Fibroblast of villous mesenchyme (primary cell): ENCODE measurements around the gene PRDM16. TPM values are rescaled to one million over a fixed set of nuclear protein-coding genes. Genes with fewer than 3 reads are reported as not detected.

Experiments used
- DNase-seq: peaks from one replicate; pipeline ENCODE4 v3.0.0-alpha.2; 2010; ENCODE audit warnings: low read depth
- H3K4me3 ChIP-seq: 2 replicates; pipeline ENCODE4 v1.5.1; 2011; ENCODE audit warnings: low read depth, mild to moderate bottlenecking, low read length
- total RNA-seq: library from RNA; depleted of rRNA; stranded (reverse); fragments of >200 nt; gene quantifications from 2 replicates; pipeline ENCODE4 v1.2.3, GENCODE V29; 2012
- TF ChIP-seq, protein P1 (sequence below): IDR thresholded peaks from 2 replicates; pipeline ENCODE4 v1.5.1; 2012; ENCODE audit warnings: low read depth, mild to moderate bottlenecking, low read length; ENCODE audit not compliant: insufficient read depth

Gene PRDM16
- total RNA-seq, 1 donor, result 1.7 TPM

DNA sequence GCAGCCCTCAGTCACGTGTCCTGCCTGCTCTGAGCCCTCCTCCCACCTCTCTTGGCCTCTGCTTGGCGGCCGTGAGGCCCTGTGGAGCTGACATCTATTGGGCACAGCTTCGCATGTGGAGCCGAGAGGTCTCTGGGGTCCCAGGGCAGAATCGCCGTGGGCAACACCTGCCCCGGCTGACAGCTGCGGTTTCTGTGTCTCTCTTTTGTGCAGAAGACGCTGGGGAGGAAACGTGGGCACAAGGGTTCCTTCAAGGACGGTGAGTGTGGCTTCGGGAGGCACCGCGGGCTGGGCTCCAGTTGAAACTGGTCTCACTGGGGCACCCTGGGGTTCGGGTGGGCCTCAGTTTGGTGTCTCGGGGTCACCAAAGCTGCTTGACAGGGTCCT lies 396.9 kb downstream of the PRDM16 start:
- TF ChIP-seq, protein P1, sequence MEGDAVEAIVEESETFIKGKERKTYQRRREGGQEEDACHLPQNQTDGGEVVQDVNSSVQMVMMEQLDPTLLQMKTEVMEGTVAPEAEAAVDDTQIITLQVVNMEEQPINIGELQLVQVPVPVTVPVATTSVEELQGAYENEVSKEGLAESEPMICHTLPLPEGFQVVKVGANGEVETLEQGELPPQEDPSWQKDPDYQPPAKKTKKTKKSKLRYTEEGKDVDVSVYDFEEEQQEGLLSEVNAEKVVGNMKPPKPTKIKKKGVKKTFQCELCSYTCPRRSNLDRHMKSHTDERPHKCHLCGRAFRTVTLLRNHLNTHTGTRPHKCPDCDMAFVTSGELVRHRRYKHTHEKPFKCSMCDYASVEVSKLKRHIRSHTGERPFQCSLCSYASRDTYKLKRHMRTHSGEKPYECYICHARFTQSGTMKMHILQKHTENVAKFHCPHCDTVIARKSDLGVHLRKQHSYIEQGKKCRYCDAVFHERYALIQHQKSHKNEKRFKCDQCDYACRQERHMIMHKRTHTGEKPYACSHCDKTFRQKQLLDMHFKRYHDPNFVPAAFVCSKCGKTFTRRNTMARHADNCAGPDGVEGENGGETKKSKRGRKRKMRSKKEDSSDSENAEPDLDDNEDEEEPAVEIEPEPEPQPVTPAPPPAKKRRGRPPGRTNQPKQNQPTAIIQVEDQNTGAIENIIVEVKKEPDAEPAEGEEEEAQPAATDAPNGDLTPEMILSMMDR, result no peak
- no peak overlapping the region for H3K4me3 ChIP-seq
- DNase-seq, result no peak

DNA sequence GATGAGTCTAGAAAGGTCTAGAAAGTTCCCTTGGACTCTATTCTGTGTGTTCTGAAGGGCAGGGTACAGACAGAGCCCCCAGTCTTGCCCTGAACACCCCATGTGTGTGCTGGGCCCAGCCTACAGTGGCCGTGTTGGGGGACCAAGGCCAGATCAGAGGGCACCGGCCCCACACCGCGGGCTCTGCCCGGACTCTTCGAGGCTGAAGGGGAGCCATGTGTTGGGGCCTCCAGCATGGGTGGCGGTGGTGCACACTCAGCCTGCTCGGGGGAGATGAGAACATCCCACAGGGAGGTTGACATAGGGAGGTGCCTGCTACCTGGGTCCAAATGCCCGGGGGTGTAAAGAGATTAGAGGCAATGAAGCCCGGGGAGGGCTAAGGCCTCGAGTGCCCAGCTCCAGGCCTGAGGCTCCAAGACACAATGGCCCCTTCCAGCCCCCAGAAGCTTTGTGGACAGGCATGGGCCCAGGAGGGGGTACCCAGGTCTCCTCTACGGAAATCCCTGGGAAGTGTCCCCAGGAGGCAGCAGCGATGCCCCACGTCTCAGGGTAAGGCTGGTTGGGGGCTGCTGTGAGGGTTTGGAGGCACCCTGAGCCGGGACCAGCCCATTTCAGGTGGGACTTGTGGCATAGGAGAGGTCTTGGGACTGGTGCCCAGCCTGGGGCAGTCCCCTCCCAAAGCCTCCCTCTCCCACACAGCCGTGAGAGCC lies 397.5 kb downstream of the PRDM16 start:
- H3K4me3 ChIP-seq, result no peak overlapping the region

DNA sequence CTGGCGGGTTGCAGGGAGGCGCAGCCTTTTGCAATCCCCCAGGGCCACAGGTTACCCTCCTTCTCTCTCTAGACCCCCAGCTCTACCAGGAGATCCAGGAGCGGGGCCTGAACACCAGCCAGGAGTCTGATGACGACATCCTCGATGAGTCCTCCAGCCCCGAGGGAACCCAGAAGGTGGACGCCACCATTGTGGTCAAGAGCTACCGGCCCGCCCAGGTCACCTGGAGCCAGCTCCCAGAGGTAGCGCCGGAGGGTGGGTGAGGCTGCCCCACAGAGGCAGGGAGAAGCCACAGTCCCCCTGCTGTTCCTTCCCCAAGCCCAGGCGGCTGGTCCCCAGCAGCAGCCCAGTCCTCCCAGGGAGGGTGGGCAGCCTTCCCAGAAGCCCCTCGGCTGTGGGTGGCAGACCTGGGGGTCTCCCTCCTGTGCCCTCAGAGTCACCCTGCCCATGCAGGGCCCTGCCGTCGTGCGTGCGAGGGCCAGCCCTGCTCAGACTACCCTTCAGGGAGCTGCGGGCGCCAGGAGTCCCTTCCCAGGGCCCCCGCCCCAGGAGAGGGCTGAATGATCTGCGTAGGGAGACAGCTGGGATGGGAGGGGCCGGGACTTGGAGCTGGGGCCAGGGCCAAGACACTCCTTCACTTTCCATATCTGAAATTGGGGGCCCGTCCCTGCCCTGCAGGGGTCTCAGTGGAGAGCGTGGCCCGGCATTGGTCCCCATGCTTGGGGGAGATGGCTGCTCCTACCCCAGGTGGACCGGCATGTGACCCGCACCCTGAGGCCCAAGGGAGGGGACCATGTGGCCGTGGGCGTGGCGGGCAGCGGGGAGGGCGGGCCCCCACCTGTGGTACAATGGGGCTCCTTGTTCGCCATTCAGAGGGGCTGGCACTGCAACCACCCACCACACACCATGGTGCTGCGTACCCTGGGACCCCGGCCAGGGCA lies 398.4 kb downstream of the PRDM16 start:
- no peak for DNase-seq
- TF ChIP-seq, protein P1, result no peak
- no peak overlapping the region for H3K4me3 ChIP-seq

More for the DNA sequence above, 397.5 kb downstream of the PRDM16 start:
- TF ChIP-seq, protein P1, result no peak
- DNase-seq, result no peak

DNA sequence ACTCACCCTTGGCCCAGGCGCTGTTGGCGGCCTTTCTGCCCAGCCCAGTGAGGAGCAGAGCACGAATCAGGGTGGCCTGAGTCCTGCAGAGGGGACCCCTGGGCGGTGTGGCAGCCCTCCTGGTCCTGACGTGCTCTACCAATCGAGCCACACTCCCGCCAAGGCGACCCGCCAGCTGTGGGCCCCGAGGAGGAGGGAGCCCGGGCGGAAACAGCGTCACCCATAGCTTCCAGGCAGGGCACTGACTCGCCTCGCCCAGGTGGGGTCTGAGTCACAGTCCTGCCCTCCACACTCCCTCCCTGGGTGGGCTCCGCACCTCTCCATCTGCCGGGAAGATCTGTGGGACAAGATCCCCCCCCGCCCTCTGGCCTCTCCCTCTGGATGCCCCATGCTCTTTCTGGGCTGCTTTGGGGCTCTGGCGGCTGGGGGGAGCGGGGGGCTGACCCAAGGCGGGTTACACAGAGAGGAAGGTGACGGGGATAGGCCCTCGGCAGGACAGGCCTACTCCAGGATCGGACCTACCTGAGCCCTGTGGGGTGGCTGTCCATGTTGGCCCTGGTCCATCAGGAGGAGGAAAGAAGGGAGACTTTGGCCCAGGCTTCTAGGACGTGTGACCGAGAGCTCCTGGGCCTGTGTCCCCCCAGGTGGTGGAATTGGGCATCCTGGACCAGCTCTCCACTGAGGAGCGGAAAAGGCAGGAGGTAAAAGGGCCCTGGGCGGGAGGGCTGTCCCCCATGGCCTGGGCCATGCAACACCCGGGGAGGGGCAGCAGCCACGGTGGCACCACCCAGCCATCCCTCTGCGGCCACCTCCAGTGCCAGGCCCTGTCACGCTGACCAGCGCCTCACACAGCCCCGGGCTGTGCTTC lies 399.5 kb downstream of the PRDM16 start:
- H3K4me3 ChIP-seq, result no peak overlapping the region
- DNase-seq, result no peak

DNA sequence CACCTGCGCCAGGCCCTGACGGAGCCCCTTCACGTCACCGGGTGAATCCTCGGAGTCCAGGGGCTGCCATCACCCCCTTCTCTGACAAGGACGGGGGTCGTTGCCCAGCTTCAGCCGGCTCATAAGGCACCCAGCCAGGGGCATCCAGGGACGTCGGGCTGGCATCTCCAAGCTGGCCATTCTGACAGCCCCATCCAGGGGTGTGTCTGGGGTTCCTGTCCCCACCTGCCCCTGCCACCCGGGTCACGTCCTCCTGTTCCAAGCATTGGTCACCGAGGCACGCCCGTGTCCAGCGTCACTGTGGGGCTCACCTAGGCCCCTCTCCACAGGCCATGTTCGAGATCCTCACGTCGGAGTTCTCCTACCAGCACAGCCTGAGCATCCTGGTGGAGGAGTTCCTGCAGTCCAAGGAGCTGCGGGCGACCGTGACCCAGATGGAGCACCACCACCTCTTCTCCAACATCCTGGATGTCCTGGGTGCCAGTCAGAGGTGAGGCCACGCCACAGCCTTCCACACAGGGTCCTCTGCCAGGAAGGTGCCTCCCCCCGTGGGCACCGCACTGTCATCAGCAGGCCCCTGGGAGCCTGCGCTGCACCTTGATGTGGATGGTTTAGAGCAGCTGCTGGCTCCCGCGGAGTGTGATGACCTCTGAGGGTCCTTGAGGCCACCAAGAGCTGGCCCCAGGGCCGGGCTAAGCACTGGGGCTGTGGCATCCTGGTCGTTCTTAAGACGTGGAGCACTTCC lies 400.3 kb downstream of the PRDM16 start:
- no peak overlapping the region for H3K4me3 ChIP-seq
- no peak for DNase-seq
- TF ChIP-seq, protein P1, result no peak

More for the DNA sequence above, 399.5 kb downstream of the PRDM16 start:
- TF ChIP-seq, protein P1, result no peak
